Liver (tissue), 3 donors: ENCODE results near the gene IRF2BP2.

ENCODE experiments used
- FOXA1 ChIP-seq: IDR thresholded peaks from 2 replicates; pipeline ENCODE4 v1.6.1; 2016; ENCODE audit warnings: antibody characterized with exemption
- HNF4A ChIP-seq, 2 donors: conservative IDR thresholded peaks; 2 replicates each; pipeline ENCODE4 v1.6.1; 2016; ENCODE audit warnings: antibody characterized with exemption in 2 of 2, mild to moderate bottlenecking in 2 of 2
- RAD21 ChIP-seq, 2 donors: IDR thresholded peaks; 2 replicates each; pipeline ENCODE4 v1.6.1; 2016; ENCODE audit warnings: antibody characterized with exemption in 2 of 2, mild to moderate bottlenecking in 2 of 2
- TAF1 ChIP-seq: conservative IDR thresholded peaks from 2 replicates; pipeline ENCODE4 v1.6.1; 2016; ENCODE audit warnings: antibody characterized with exemption, mild to moderate bottlenecking
- YY1 ChIP-seq: IDR thresholded peaks from 2 replicates; pipeline ENCODE4 v1.6.1; 2016; ENCODE audit warnings: antibody characterized with exemption, mild to moderate bottlenecking
- TF ChIP-seq, protein P1 (sequence below): fragments of 150-350 bp; IDR thresholded peaks from 2 replicates; pipeline ENCODE4 v1.5.1; 2017; ENCODE audit warnings: improper control_type of control experiment, low read depth, low read length; ENCODE audit not compliant: missing input control
- TF ChIP-seq, protein P2 (sequence below): IDR thresholded peaks from 2 replicates; pipeline ENCODE4 v1.6.1; 2016; ENCODE audit warnings: antibody characterized with exemption, mild to moderate bottlenecking
- TF ChIP-seq, protein P3 (sequence below): IDR thresholded peaks from 2 replicates; pipeline ENCODE4 v1.6.1; 2016; ENCODE audit warnings: antibody characterized with exemption
- donor health status: healthy.
- donor health status: healthy.

DNA sequence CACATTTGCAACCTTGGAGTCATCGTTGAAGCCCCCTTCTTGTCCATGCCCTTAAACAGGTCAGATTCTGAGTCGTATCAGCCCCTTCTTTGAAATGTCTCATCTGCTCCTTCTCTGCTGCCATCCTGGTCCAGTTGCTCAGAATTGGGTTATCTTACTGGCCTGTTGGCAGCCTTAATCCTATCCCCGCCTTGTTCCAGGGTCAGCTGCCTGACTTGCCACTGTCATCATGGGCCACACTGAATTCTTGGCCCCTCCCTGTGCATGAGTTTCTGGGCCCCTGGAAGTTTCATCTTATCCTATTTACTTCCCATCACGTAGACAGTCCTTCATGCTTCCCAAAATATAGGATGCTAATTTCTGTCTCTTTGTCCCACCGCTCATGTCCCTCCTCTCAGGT lies 23.7 kb downstream of the IRF2BP2 start:
- TF ChIP-seq, protein P1, sequence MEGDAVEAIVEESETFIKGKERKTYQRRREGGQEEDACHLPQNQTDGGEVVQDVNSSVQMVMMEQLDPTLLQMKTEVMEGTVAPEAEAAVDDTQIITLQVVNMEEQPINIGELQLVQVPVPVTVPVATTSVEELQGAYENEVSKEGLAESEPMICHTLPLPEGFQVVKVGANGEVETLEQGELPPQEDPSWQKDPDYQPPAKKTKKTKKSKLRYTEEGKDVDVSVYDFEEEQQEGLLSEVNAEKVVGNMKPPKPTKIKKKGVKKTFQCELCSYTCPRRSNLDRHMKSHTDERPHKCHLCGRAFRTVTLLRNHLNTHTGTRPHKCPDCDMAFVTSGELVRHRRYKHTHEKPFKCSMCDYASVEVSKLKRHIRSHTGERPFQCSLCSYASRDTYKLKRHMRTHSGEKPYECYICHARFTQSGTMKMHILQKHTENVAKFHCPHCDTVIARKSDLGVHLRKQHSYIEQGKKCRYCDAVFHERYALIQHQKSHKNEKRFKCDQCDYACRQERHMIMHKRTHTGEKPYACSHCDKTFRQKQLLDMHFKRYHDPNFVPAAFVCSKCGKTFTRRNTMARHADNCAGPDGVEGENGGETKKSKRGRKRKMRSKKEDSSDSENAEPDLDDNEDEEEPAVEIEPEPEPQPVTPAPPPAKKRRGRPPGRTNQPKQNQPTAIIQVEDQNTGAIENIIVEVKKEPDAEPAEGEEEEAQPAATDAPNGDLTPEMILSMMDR: no peak
- TF ChIP-seq, protein P2, sequence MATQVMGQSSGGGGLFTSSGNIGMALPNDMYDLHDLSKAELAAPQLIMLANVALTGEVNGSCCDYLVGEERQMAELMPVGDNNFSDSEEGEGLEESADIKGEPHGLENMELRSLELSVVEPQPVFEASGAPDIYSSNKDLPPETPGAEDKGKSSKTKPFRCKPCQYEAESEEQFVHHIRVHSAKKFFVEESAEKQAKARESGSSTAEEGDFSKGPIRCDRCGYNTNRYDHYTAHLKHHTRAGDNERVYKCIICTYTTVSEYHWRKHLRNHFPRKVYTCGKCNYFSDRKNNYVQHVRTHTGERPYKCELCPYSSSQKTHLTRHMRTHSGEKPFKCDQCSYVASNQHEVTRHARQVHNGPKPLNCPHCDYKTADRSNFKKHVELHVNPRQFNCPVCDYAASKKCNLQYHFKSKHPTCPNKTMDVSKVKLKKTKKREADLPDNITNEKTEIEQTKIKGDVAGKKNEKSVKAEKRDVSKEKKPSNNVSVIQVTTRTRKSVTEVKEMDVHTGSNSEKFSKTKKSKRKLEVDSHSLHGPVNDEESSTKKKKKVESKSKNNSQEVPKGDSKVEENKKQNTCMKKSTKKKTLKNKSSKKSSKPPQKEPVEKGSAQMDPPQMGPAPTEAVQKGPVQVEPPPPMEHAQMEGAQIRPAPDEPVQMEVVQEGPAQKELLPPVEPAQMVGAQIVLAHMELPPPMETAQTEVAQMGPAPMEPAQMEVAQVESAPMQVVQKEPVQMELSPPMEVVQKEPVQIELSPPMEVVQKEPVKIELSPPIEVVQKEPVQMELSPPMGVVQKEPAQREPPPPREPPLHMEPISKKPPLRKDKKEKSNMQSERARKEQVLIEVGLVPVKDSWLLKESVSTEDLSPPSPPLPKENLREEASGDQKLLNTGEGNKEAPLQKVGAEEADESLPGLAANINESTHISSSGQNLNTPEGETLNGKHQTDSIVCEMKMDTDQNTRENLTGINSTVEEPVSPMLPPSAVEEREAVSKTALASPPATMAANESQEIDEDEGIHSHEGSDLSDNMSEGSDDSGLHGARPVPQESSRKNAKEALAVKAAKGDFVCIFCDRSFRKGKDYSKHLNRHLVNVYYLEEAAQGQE: no peak
- TF ChIP-seq, protein P3, sequence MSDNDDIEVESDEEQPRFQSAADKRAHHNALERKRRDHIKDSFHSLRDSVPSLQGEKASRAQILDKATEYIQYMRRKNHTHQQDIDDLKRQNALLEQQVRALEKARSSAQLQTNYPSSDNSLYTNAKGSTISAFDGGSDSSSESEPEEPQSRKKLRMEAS: no peak
- no peak for TF ChIP-seq YY1
- no peak for TF ChIP-seq HNF4A (conservative IDR thresholded peaks at IDR 0.05)
- no peak for TF ChIP-seq TAF1
- TF ChIP-seq FOXA1: no peak
- TF ChIP-seq RAD21 (IDR thresholded peaks at IDR 0.05): no peak
